K562 treated with DMSO at 1 percent for 48 hours (cell line): ENCODE results near the gene CTDSP2. TPM values are rescaled to one million over a fixed set of nuclear protein-coding genes. Genes with fewer than 3 reads are reported as not detected.

Experiments
- total RNA-seq: library from RNA; unstranded; fragments of 300-600 nt; gene quantifications from 2 replicates; pipeline ENCODE4 v1.2.3, GENCODE V29; 2022; ENCODE audit warnings: low replicate concordance; ENCODE audit errors: extremely low read depth

CTDSP2 gene
- 74.3 TPM in 1 of 2 replicates, not detected in the other for total RNA-seq

DNA sequence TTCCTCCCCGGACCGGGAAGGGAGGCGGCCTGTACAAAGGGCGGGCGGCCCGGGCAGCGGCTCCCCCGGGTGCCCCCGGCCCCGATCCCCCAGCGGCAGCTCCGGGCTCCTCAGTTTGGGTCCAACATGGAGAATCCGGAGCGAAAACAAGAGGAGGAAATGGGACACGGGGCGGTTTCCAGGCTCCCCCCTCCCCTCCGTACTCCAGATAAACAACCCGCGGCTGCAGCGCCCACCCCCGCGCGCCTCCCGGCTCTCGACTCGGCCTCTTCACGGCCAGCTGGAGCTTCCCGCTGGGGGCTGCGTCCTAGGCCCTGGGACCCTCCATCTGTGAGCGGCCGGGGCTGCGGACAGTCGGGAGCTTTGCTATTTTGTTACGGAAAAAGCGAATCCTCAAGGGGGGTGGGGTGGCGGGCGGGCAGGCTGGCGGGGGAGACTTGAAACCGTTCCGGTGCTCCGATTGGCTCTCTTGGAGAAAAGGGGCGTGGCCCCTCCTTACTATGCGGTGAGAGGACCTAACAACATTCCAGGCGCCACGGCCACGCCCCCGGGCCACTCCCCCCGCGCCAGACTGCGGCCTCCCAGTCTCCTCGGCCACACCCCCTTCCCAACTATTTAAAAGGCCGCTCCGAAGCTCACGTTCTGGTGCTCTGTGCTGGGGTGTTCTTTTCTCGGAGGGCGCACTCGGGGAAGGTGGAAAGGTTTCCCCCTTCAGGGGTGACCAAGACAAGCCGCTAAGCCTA lies at the start of gene CTDSP2:
Gene CTDSP2, minus strand, starts transcription at position 153 of the 743 bp plus-strand sequence. CDS start 294 bp downstream, outside the sequence.

DNA sequence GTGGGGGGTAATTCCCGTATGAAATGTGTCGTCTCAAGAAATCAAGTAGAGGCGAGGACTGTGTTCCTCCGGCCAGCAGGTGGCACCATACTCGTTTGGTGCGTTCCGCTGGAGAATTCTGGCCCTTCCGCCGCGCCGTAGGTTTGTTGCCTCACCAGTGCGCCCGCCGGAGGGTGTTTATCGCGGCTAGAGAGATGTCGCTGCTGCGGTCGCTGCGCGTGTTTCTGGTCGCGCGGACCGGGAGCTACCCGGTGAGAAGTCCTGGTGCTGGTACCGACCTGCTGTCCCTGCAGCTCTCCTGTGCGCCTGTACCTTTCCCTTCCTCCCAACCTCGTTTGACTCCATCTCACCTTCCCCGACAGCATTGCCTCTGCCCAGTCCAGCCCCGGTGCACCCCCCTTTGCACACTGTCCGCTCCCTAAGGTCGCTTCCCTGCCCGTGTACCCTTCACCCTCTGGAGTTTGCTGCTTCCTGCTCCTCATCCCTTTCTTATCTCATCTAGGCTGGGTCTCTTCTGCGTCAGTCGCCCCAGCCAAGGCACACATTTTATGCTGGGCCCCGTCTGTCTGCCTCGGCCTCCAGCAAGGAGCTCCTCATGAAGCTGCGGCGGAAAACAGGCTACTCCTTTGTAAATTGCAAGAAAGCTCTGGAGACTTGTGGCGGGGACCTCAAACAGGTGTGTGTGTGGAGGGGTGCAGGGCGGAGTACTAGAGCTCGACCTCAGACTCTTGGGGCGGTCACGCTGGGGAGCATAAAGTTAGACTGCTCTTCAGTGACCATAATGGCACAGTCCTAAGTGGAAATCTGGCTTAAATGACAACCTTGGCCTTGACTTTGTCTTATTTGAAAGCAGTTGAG lies 63.7 kb downstream of the CTDSP2 start, which contains the start of gene TSFM:
Gene TSFM, plus strand, starts transcription at position 180 of the 858 bp plus-strand sequence. Its CDS starts 15 bp downstream, at position 195.

GRCh38 chr12:57772429-57773322 lies 73.9 kb downstream of the CTDSP2 start, which contains the start of gene EEF1AKMT3:
EEF1AKMT3 (plus strand) TSS chr12:57772614; CDS start chr12:57772725, 111 bp downstream.

DNA sequence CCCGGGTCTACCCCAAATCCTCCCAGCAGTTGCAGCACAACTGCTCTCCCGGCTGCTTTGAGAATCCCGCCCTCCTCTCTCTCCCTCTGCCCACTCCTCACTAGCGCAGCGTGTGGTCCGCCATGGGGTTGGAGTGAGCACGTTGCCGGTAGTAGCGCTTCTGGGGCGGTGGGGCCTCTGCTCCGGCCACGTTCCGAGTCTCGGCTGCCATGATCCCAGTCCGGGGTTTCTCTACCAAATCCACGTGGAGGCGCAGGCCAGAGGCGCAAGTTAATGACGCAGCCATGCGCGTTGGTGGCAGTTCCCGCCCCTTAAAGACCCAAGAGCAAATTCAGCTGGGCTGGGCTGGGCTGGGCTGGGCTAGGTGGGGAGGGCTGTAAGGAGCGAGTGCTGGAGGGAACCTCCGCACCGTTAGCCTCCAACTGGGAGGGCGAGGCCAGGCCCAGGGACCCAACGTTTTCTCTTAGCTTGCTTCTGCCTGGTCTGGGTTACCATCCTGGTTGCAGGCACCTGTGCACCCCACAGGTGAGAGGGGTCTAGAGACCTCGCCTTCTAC lies 74.6 kb downstream of the CTDSP2 start, which contains the start of gene METTL1:
Gene METTL1, minus strand, starts transcription at position 233 of the 556 bp plus-strand sequence. Its CDS starts 22 bp downstream, at position 211.

Other genes with a start within 250 kb of the CTDSP2 start
- not detected in 2 replicates for gene DTX3, start 241.9 kb downstream of the CTDSP2 start, total RNA-seq
- not detected in 2 replicates for gene ARHGEF25, start 235.3 kb downstream of the CTDSP2 start, total RNA-seq
- gene B4GALNT1, start 213.5 kb downstream of the CTDSP2 start, total RNA-seq = not detected in 2 replicates
- gene OS9, start 152.6 kb downstream of the CTDSP2 start, total RNA-seq = 921 TPM in 1 of 2 replicates, not detected in the other
- not detected in 2 replicates for gene AGAP2, start 108.0 kb downstream of the CTDSP2 start, total RNA-seq
- gene TSPAN31, start 101.7 kb downstream of the CTDSP2 start, total RNA-seq = not detected in 2 replicates
- gene CDK4, start 94.4 kb downstream of the CTDSP2 start, total RNA-seq = not detected in 2 replicates
- not detected in 2 replicates for gene MARCHF9, start 91.6 kb downstream of the CTDSP2 start, total RNA-seq
- gene CYP27B1, start 79.7 kb downstream of the CTDSP2 start, total RNA-seq = not detected in 2 replicates
- not detected in 2 replicates for gene METTL1, start 74.6 kb downstream of the CTDSP2 start, total RNA-seq
- not detected in 2 replicates for gene EEF1AKMT3, start 74.1 kb downstream of the CTDSP2 start, total RNA-seq
- not detected in 2 replicates for gene TSFM, start 63.9 kb downstream of the CTDSP2 start, total RNA-seq
- gene AVIL, start 28.0 kb downstream of the CTDSP2 start, total RNA-seq = not detected in 2 replicates
- not detected in 2 replicates for gene ATP23, start 94.8 kb upstream of the CTDSP2 start, total RNA-seq